GM10248 (cell line): ENCODE results near the gene DYNC1I2.

Source experiments
- CTCF ChIA-PET: fragments of 300-600 bp; sonication (Branson Sonifier 250); formaldehyde crosslinking; extraction: SDS; loops from one replicate; lab custom pipeline; 2021; ENCODE audit warnings: antibody characterized with exemption; lab: Yijun Ruan, JAX
- POLR2A ChIA-PET: fragments of 350-650 bp; sonication (Branson Sonifier 250); formaldehyde crosslinking; extraction: SDS; loops from one replicate; lab custom pipeline; 2020; ENCODE audit warnings: antibody characterized with exemption; lab: Yijun Ruan, JAX
- DNase-seq: peaks from one replicate; pipeline ENCODE4 v3.0.0; 2012; ENCODE audit errors: extremely low spot score
- TF ChIP-seq, protein P1 (sequence below): IDR thresholded peaks from 2 replicates; pipeline ENCODE4 v1.5.1; 2012; ENCODE audit warnings: mild to moderate bottlenecking, low read depth; ENCODE audit errors: extremely low read depth, missing control alignments, control extremely low read depth

DYNC1I2 gene

DNA sequence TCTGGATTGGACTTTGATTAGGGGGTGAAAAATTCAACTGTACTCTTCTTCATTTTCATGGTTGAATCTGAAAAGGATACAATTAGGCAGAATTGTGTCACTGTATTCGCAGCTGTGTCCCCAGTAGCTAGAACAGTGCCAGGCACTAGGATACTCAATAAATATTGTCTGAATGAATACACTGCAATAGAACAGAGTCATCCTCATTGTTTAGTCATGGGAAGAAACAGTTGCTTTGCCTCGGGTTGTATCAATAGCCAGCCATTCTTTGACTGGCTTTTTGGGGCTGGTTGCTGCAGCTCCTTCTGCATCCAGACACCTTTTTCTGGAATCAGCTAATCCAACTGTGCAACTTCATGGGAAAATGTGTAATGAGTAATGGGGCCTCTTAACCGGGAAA, 18.1 kb upstream of the DYNC1I2 start:
- POLR2A ChIA-PET, result no interaction called here
- CTCF ChIA-PET, result interaction anchor here (0.8 to 1.5 kb wide), 3 partner anchors 19 to 426 kb away, joined by 3 read pairs; no protein-coding TSS in a partner anchor
- no peak for DNase-seq
- TF ChIP-seq, protein P1, sequence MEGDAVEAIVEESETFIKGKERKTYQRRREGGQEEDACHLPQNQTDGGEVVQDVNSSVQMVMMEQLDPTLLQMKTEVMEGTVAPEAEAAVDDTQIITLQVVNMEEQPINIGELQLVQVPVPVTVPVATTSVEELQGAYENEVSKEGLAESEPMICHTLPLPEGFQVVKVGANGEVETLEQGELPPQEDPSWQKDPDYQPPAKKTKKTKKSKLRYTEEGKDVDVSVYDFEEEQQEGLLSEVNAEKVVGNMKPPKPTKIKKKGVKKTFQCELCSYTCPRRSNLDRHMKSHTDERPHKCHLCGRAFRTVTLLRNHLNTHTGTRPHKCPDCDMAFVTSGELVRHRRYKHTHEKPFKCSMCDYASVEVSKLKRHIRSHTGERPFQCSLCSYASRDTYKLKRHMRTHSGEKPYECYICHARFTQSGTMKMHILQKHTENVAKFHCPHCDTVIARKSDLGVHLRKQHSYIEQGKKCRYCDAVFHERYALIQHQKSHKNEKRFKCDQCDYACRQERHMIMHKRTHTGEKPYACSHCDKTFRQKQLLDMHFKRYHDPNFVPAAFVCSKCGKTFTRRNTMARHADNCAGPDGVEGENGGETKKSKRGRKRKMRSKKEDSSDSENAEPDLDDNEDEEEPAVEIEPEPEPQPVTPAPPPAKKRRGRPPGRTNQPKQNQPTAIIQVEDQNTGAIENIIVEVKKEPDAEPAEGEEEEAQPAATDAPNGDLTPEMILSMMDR, result no peak

DNA sequence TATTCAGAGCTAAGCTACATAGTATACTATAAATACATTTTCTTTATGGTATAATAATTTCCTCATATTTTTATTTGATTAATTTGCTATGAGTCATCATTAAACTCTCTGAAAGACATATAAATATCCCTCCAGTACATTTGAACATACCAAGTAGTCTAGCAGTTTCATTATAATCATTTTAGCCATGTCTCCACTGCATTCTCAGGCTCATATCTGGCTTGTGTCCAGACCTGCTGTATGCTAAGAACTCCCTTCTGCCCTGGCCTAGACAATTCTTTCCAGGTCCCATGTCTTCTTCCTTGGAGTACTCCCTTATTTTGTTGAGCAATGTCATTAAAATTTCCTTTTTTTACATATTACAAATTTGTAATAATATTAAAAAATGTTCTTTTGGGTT, 16.6 kb upstream of the DYNC1I2 start:
- CTCF ChIA-PET, result interaction anchor here (1.1 kb wide), 1 partner anchor 9 kb away, joined by 3 read pairs; no protein-coding TSS in a partner anchor
- POLR2A ChIA-PET, result no interaction called here
- no peak for DNase-seq
- TF ChIP-seq, protein P1, result no peak

DNA sequence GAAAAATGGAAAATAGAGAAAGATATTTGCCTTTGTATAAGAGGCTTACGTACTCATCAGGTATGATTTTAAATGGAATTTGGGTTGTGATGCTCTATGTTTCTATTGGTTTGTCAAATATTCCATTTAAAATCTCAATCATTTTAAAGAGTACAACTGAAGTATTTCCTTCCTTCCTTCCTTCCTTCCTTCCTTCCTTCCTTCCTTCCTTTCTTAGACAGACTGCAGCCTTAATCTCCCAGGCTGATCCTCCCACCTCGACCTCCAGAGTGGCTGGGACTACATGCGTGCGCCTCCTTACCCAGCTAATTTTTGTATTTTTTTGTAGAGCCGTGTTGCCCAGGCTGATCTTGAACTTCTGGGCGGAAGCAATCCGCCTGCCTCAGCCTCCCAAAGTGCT, 15.4 kb upstream of the DYNC1I2 start:
- DNase-seq, result no peak
- TF ChIP-seq, protein P1, result no peak
- ChIA-PET POLR2A (no interaction called here), CTCF (no interaction called here)

- ChIA-PET POLR2A (no interaction called here), CTCF (interaction anchor here (1.7 kb wide), 1 partner anchor 9 kb away, joined by 9 read pairs; no protein-coding TSS in a partner anchor)
- DNase-seq, result no peak
- TF ChIP-seq, protein P1, result no peak
Observed at GRCh38 chr2:171673905-171674304, 13.4 kb upstream of the DYNC1I2 start.

DNA sequence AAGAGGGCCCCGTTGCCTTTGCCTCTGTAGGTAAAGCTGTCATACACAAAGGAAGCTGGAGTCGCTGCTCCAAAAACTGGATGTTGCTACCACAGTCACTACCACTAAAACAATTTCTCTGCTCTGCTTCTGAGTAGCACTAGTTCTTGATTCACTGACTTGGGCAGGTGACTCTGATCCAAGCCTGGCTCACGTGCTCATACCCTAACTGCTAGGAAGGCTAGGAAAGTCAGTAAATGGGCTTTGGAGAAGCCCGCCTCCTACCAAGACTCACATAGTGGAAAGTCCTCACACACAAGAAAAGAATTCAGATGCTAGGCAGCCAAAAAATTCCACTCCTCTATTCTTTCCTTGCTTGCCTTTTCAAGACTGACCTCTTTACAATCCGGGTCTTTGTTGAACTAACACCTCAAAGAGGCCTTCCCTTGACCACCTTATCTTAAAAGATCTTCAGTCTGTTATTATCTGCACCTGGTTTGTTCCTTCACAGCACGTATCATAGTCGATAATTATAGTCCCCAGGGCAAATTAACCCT, 11.4 kb upstream of the DYNC1I2 start:
- ChIA-PET CTCF (no interaction called here), POLR2A (no interaction called here)
- TF ChIP-seq, protein P1, result no peak
- DNase-seq, result no peak

DNA sequence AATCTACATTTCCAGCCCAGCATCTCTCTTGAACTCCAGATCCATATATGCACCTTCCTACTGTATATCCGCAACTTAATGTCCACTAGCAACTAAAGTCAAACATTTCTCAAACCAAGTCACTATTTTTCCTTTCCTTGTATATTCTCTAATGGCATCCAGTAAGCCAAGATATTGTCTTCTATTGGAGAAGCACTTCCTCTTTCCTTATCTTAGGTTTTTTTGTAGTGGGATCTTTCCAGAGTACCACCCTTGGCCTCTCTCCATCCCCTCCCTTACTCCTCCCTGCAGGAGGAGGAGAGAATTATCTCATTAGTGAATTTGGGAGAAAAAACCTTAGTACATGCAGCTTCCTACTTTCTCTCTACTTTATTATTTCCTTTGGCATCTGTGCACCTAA, 8.7 kb upstream of the DYNC1I2 start:
- TF ChIP-seq, protein P1, result no peak
- DNase-seq, result no peak
- ChIA-PET POLR2A (interaction anchor here (0.6 kb wide), 1 partner anchor 43 kb away, joined by 3 read pairs; no protein-coding TSS in a partner anchor), CTCF (no interaction called here)
